ENCODE measurements around the gene DHPS.
"Not testable (repeated sequence)": the region's sequence is repeated elsewhere in the genome, so short reads cannot be mapped to it uniquely, and the experiment has no call there.

DHPS gene

DNA sequence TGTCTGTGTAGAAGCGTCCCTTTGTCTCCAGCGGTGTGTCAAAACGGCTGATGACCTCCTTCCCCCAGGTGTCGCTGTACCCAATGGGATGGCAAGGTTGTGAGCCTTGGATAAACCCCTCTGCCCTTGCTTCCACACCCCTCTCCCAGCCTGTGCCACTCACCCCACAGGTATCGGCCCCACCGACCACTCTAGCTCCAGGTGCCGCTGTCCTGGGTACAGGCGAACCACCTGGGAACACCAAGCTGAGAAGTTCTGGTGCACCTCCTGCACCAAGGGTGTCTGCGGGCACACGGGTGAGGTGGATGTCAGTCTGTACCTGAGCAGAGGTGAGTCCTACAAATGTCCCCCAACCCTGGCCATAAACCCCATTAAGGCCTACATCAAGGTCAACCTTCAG lies 31.7 kb downstream of the DHPS start:
- TF ChIP-seq, protein P1, sequence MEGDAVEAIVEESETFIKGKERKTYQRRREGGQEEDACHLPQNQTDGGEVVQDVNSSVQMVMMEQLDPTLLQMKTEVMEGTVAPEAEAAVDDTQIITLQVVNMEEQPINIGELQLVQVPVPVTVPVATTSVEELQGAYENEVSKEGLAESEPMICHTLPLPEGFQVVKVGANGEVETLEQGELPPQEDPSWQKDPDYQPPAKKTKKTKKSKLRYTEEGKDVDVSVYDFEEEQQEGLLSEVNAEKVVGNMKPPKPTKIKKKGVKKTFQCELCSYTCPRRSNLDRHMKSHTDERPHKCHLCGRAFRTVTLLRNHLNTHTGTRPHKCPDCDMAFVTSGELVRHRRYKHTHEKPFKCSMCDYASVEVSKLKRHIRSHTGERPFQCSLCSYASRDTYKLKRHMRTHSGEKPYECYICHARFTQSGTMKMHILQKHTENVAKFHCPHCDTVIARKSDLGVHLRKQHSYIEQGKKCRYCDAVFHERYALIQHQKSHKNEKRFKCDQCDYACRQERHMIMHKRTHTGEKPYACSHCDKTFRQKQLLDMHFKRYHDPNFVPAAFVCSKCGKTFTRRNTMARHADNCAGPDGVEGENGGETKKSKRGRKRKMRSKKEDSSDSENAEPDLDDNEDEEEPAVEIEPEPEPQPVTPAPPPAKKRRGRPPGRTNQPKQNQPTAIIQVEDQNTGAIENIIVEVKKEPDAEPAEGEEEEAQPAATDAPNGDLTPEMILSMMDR (IDR thresholded peaks at IDR 0.05; ENCODE audit: borderline replicate concordance, control extremely low read depth, extremely low read depth, insufficient read depth, missing control alignments): no peak
- DNase-seq (ENCODE audit: low spot score): no peak
- in situ Hi-C loops (cut with MboI; ENCODE audit: low sequenced_read_pairs, unreplicated experiment): no loop called here

DNA sequence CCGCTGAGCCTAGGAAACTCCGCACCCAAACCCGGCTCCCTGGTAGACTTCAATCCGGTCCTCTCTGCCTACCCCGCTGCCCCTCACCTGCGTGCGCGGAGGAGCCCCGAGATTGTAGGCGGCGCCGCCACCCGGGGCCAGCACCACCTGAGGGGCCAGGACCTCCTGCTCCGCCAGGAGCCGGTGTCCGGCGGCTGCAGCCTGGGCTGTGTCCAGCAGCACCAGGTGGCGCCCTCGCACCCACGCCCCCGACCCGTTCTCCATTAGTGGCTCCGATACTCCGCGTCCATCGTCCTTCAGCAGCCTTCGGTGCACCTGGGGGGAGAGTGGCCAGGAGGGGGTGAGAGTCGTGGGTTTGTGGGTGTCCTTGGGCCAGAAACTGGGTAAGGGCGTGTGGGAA lies 33.6 kb downstream of the DHPS start:
- in situ Hi-C loops (cut with MboI; ENCODE audit: low sequenced_read_pairs, unreplicated experiment): no loop called here
- DNase-seq (ENCODE audit: low spot score): peak; percentile 28
- TF ChIP-seq, protein P1 (IDR thresholded peaks at IDR 0.05; ENCODE audit: borderline replicate concordance, control extremely low read depth, extremely low read depth, insufficient read depth, missing control alignments): no peak

DNA sequence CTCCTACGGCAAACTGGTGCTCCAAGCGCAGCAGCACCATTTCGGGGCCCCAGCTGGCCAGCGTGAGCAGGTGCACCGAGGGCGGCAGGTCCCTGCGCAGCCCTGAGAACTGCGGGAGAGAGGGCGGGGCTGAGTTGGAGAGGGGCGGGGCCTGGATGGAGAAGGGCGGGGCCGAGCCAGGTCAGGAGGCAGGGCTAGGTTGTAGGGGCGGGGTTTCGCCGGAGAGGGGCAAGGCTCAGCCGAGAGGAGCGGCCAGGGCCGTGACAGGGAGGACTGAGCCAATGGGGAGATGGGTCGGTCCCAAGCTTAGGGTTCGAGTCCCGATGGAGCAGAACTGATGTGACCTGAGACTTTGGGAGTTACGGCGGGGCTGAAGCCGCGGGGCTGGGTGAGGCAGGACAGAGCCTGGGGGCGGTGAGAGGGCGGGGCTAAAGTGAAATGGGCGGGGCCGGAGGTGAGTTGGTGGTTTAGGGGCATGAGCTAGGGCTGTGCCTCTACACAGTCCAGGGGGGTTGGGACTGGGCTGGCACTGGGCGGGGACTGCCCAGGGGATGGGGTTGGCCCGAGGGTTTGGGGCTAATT lies 34.1 kb downstream of the DHPS start:
- in situ Hi-C loops (cut with MboI; ENCODE audit: low sequenced_read_pairs, unreplicated experiment): no loop called here
- peak; percentile 76 for DNase-seq (ENCODE audit: low spot score)
- TF ChIP-seq, protein P1 (IDR thresholded peaks at IDR 0.05; ENCODE audit: borderline replicate concordance, control extremely low read depth, extremely low read depth, insufficient read depth, missing control alignments): no peak

DNA sequence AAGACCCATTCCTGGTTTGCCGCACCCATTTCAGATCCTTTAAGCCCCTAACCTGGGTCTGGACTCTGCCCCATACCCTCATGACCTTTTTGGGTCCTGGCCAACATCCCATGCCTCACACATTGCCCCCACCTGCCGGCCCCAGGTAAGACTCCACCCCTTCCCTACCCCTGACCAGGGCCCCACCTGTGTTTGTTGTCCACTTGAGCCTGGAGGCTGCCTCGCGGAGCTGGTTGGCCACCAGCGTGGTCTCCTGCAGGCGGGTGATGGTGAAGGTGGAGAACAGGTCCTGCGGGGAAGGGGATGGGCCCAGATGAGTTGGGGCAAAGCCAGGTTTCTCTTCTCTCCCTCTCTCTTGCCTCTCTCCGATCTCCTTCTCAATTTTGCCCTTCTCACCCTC lies 34.6 kb downstream of the DHPS start:
- peak; percentile 25 for DNase-seq (ENCODE audit: low spot score)
- TF ChIP-seq, protein P1 (IDR thresholded peaks at IDR 0.05; ENCODE audit: borderline replicate concordance, control extremely low read depth, extremely low read depth, insufficient read depth, missing control alignments): no peak
- in situ Hi-C loops (cut with MboI; ENCODE audit: low sequenced_read_pairs, unreplicated experiment): no loop called here

DNA sequence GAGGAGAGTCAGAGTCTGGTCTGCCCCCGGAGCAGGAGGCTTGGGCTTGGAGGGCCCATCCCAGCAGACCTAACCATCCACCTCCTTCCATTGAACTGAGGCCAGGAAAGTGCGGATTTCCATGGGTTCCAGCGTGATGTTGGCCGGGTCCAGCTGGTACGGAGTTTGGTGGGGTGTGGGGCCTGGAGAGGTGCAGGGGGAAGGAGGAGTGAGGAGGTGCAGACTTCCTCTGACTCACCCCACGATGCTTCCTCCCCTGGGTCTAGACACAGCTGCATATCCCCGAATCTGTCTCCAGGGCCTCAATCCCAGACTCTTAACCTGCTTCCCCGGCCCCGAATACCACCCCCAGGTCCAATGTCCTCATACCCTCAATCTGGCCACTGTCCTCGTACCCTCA lies 35.1 kb downstream of the DHPS start:
- DNase-seq (ENCODE audit: low spot score): no peak
- in situ Hi-C loops (cut with MboI; ENCODE audit: low sequenced_read_pairs, unreplicated experiment): no loop called here
- TF ChIP-seq, protein P1 (IDR thresholded peaks at IDR 0.05; ENCODE audit: borderline replicate concordance, control extremely low read depth, extremely low read depth, insufficient read depth, missing control alignments): no peak

DNA sequence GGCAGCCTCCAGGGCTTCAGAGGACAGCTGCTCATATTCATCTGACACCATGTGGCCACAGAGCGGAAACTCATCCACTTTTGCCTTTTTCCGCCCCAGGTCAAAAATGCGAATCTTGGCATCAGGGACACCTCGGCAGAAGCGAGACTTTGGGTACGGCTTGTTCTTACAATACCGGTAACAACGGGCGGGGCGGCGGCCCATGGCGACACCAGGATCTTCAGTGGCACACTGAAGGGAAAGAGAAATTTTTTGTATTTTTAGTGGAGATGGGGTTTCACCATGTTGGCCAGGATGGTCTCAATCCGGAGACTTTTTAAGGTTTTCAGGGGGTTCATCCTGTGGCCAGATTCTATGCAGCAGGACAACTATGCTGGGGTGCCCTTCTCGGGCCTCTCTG lies 38.0 kb downstream of the DHPS start:
- in situ Hi-C loops (cut with MboI; ENCODE audit: low sequenced_read_pairs, unreplicated experiment); DNase-seq (ENCODE audit: low spot score): not testable (repeated sequence)

DNA sequence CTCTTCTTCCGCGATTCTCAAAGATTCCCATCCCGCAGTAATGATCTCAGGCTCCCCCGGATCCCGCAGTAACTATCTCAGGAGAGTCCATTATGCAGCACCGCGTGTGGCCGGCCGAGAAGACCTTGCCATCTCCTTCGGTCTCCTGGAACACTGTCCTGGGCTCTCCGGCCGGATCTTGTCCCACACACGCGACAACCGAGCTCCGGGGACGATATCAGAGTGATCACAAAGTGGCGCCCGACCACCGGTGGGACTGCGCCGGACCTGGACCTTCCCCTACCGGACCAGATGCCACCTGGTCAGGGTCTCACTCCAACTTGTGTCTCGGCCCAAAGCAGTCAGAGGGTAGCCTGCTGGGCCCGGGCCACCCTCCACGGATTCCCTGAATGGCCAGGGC lies 39.2 kb downstream of the DHPS start:
- in situ Hi-C loops (cut with MboI; ENCODE audit: low sequenced_read_pairs, unreplicated experiment): no loop called here
- no peak for DNase-seq (ENCODE audit: low spot score)
- TF ChIP-seq, protein P1 (IDR thresholded peaks at IDR 0.05; ENCODE audit: borderline replicate concordance, control extremely low read depth, extremely low read depth, insufficient read depth, missing control alignments): no peak

All from GM13976 (cell line).